ENCODE measurements around the gene ZNF831. TPM values are rescaled to one million over a fixed set of nuclear protein-coding genes. Genes with fewer than 3 reads are reported as not detected.

ZNF831 gene
- total RNA-seq, 1 experiment from 2014 or later, result not detected

- no peaks in the 10 kb centered on the region for H3K27me3 ChIP-seq (replicated peaks; ENCODE audit: control insufficient read depth, insufficient read depth, low read length)
- BruUV-seq (replicated peaks), result no TSS peak
- no peaks in the 10 kb centered on the region for H3K9me3 ChIP-seq
- no peak for TF ChIP-seq CTCF (IDR thresholded peaks at IDR 0.05; ENCODE audit: insufficient read depth in 1 of 2, low read depth in 1 of 2, low read length in 1 of 2, severe bottlenecking in 1 of 2, unreplicated experiment in 1 of 2)
- no peak overlapping the region for H3K4me3 ChIP-seq (ENCODE audit: low read depth, low read length)
- Mint-ChIP-seq H3K4me1 (ENCODE audit: low read depth, unreplicated experiment) (no peaks in the 10 kb centered on the region), H3K27ac (ENCODE audit: unreplicated experiment) (no peak overlapping the region), H3K9me3 (ENCODE audit: unreplicated experiment) (no peaks in the 10 kb centered on the region), H3K36me3 (ENCODE audit: insufficient read depth, unreplicated experiment) (no peaks in the 10 kb centered on the region), H3K27me3 (ENCODE audit: insufficient read depth, unreplicated experiment) (peaks cover 10% of the 10 kb centered on the region), H3K4me3 (ENCODE audit: unreplicated experiment) (no peak overlapping the region)
- ChIA-PET CTCF (no interaction called here), POLR2A (no interaction called here)
- H3K36me3 ChIP-seq (ENCODE audit: control insufficient read depth, insufficient read depth, low read length), result no peaks in the 10 kb centered on the region
- intact Hi-C loops (cut with micrococcal nuclease; ENCODE audit: unreplicated experiment), result no loop called here
- DNase-seq, result no peak
- H3K4me1 ChIP-seq, result peaks cover 11% of the 10 kb centered on the region; the same call in 1 of the 2 replicates
Measured at GRCh38 chr20:59276938-59277337, 113.3 kb downstream of the ZNF831 start.

DNA sequence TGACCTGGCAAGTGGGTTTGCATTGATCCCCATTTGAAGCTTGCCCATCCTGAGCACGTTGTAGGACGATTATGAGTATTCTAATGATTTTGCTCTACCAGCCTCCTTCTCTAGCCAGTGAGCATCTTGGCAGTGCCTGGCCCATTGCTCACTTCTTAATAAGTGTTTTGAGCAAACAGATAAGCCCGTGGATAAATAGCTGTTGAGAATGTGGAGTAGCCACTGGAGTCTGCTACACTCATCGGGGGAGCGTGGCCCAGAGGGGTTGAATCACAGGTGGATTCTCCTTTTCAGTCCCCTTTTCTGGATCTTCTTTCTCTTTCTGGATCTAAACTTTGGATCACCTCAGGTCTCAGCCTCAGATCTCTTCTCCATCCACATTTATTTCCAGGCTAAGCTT is 120.8 kb downstream of the ZNF831 start:
- no TSS peak for BruUV-seq (replicated peaks)
- no peak overlapping the region for H3K4me3 ChIP-seq (ENCODE audit: low read depth, low read length)
- CTCF ChIA-PET, result interaction anchor here (0.5 kb wide), 1 partner anchor 1020 kb away, joined by 3 read pairs; no protein-coding TSS in a partner anchor
- Mint-ChIP-seq H3K27ac (ENCODE audit: unreplicated experiment) (no peak overlapping the region), H3K36me3 (ENCODE audit: insufficient read depth, unreplicated experiment) (no peaks in the 10 kb centered on the region), H3K4me3 (ENCODE audit: unreplicated experiment) (no peak overlapping the region), H3K27me3 (ENCODE audit: insufficient read depth, unreplicated experiment) (no peaks in the 10 kb centered on the region), H3K9me3 (ENCODE audit: unreplicated experiment) (no peaks in the 10 kb centered on the region), H3K4me1 (ENCODE audit: low read depth, unreplicated experiment) (peaks cover 6% of the 10 kb centered on the region)
- POLR2A ChIA-PET, result no interaction called here
- H3K36me3 ChIP-seq (ENCODE audit: control insufficient read depth, insufficient read depth, low read length), result no peaks in the 10 kb centered on the region
- no peaks in the 10 kb centered on the region for H3K9me3 ChIP-seq
- TF ChIP-seq CTCF (IDR thresholded peaks at IDR 0.05; ENCODE audit: insufficient read depth in 1 of 2, low read depth in 1 of 2, low read length in 1 of 2, severe bottlenecking in 1 of 2, unreplicated experiment in 1 of 2), result no peak
- no peaks in the 10 kb centered on the region for H3K27me3 ChIP-seq (replicated peaks; ENCODE audit: control insufficient read depth, insufficient read depth, low read length)
- peaks cover 4% of the 10 kb centered on the region; the same call in 1 of the 2 replicates for H3K4me1 ChIP-seq
- intact Hi-C loops (cut with micrococcal nuclease; ENCODE audit: unreplicated experiment), result no loop called here
- no peak for DNase-seq

DNA sequence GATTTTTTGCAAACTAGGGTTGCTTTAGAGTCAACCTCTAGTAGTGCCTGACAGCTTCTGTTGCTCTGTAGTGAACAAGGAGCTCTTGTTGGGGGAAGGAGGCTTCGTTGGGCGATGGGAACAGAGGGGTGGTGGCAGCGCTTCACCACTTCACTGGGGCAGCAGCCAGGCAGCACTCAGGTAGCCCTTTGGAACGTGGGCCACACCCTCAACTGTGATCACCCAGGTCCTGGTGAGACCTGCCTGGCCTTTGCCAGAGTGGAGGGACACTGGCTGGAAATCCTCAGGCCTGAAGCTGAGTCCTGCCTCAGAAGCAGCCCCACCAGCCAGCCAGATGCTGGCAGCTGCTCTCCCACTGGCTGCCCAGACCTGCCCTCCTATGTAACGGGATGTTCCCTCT is 126.4 kb downstream of the ZNF831 start:
- CTCF ChIA-PET, result interaction anchor here (0.6 to 1.3 kb wide), 2 partner anchors 19 to 68 kb away, joined by 3 read pairs; no protein-coding TSS in a partner anchor
- H3K27me3 Mint-ChIP-seq (ENCODE audit: insufficient read depth, unreplicated experiment), result no peaks in the 10 kb centered on the region
- no peak for DNase-seq
- POLR2A ChIA-PET, result no interaction called here
- Histone ChIP-seq H3K4me1 (peaks cover 38% of the 10 kb centered on the region), H3K9me3 (no peaks in the 10 kb centered on the region), H3K36me3 (ENCODE audit: control insufficient read depth, insufficient read depth, low read length) (no peaks in the 10 kb centered on the region), H3K27me3 (replicated peaks; ENCODE audit: control insufficient read depth, insufficient read depth, low read length) (no peaks in the 10 kb centered on the region), H3K4me3 (ENCODE audit: low read depth, low read length) (no peak overlapping the region)
- no TSS peak for BruUV-seq (replicated peaks)
- no peak for TF ChIP-seq CTCF (IDR thresholded peaks at IDR 0.05; ENCODE audit: insufficient read depth in 1 of 2, low read depth in 1 of 2, low read length in 1 of 2, severe bottlenecking in 1 of 2, unreplicated experiment in 1 of 2)
- H3K27ac Mint-ChIP-seq (ENCODE audit: unreplicated experiment), result no peak overlapping the region
- H3K9me3 Mint-ChIP-seq (ENCODE audit: unreplicated experiment), result no peaks in the 10 kb centered on the region
- intact Hi-C loops (cut with micrococcal nuclease; ENCODE audit: unreplicated experiment), result no loop called here
- H3K36me3 Mint-ChIP-seq (ENCODE audit: insufficient read depth, unreplicated experiment), result peaks cover 6% of the 10 kb centered on the region
- peaks cover 26% of the 10 kb centered on the region for H3K4me1 Mint-ChIP-seq (ENCODE audit: low read depth, unreplicated experiment)
- no peak overlapping the region for H3K4me3 Mint-ChIP-seq (ENCODE audit: unreplicated experiment)

Data from Caco-2 (cell line).